Thyroid gland (tissue), 4 donors: ENCODE results near the gene CD96.

Source experiments
- POLR2A ChIP-seq, 2 donors: fragments of 450-650 bp; IDR thresholded peaks; one replicate each; pipeline ENCODE4 v1.6.1; 2017; ENCODE audit warnings: antibody characterized with exemption in 2 of 2, mild to moderate bottlenecking in 2 of 2, moderate library complexity in 1 of 2
- TF ChIP-seq, protein P1 (sequence below), 6 experiments: fragments of 200-600 bp in 3 of 6; fragments of 450-650 bp in 3 of 6; sonication (generic) in 3 of 6; IDR thresholded peaks; one replicate each; pipeline ENCODE4 v1.5.1; 2016 to 2019; ENCODE audit warnings: antibody characterized with exemption in 6 of 6, mild to moderate bottlenecking in 2 of 6, inconsistent platforms in 1 of 6, moderate library complexity in 1 of 6

DNA sequence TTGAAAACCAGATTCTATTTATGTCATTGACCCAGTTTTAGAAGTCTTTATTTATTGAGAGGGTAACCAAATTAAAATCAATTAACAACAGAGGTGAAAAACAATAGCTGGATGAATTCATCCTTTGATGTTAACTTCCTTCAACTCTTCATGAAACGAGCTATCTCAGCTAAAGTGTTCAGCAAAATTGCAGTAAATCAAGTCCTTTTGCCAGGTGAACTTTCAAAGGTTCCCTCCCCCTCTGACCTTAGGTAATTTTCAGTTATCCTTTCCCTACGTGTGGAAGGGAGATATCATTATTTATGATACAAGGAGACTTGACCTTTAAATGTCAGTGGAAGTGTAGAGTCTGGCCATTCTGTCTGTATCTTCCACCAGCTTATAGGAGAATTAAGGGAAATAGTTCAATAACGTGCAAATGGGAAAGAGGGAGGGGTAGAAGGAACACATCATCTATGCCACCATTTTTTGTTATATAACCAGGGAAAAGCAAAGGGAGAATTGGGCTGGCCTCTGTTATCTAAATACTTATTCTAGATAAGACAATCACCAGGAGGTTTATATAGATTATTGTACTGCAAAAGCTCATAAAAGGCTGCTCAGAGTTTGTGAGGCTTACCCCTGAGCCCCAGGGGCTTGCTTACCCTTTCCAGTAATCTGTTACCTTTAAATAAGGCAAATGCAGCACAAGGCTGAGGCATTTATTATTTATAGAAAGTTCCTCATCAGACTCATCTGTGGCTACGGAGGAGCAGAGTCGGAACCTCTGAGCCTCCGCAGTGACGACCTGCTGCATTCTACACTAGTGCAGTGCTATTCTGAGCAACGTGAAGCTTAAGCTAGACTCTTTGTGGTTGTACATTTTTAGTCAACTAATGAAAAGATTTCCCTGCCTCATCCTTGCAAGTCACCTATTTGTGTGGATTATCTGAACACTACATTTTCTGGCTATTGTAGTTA lies 150.9 kb downstream of the CD96 start:
- TF ChIP-seq, protein P1, sequence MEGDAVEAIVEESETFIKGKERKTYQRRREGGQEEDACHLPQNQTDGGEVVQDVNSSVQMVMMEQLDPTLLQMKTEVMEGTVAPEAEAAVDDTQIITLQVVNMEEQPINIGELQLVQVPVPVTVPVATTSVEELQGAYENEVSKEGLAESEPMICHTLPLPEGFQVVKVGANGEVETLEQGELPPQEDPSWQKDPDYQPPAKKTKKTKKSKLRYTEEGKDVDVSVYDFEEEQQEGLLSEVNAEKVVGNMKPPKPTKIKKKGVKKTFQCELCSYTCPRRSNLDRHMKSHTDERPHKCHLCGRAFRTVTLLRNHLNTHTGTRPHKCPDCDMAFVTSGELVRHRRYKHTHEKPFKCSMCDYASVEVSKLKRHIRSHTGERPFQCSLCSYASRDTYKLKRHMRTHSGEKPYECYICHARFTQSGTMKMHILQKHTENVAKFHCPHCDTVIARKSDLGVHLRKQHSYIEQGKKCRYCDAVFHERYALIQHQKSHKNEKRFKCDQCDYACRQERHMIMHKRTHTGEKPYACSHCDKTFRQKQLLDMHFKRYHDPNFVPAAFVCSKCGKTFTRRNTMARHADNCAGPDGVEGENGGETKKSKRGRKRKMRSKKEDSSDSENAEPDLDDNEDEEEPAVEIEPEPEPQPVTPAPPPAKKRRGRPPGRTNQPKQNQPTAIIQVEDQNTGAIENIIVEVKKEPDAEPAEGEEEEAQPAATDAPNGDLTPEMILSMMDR (IDR thresholded peaks at IDR 0.05) = no peak
- no peak for TF ChIP-seq POLR2A (IDR thresholded peaks at IDR 0.05)
